NCI-H446 (cell line): Measurements from ENCODE around the gene NEMP2.

ENCODE experiments used
- DNase-seq, 2 experiments: peaks; one replicate each; lab custom pipeline; 2025; lab: John Stamatoyannopoulos, UW

NEMP2 gene

GRCh38 chr2:190457256-190457655 is 77.3 kb downstream of the NEMP2 start:
- DNase-seq: no peak

GRCh38 chr2:190456833-190457232 is 77.7 kb downstream of the NEMP2 start:
- no peak for DNase-seq

GRCh38 chr2:190455358-190456095 is 79.0 kb downstream of the NEMP2 start:
- DNase-seq: no peak

- DNase-seq: no peak
Measured at GRCh38 chr2:190454795-190455194, 79.7 kb downstream of the NEMP2 start.
